ENCODE results near the gene NFKBIE.

The NFKBIE gene

GRCh38 chr6:44267252-44267651 lies 1.9 kb upstream of the NFKBIE start:
- no peak for DNase-seq (ENCODE audit: low read depth)
- no peak overlapping the region for H3K4me3 ChIP-seq (ENCODE audit: low read length)
- no peak for TF ChIP-seq CTCF (conservative IDR thresholded peaks at IDR 0.05; ENCODE audit: low read depth, low read length)

GRCh38 chr6:44266347-44266746 lies 996 bp upstream of the NFKBIE start:
- DNase-seq (ENCODE audit: low read depth) = no peak
- TF ChIP-seq CTCF (conservative IDR thresholded peaks at IDR 0.05; ENCODE audit: low read depth, low read length) = no peak
- H3K4me3 ChIP-seq (ENCODE audit: low read length) = no peak overlapping the region

- DNase-seq (ENCODE audit: low read depth) = no peak
- TF ChIP-seq CTCF (conservative IDR thresholded peaks at IDR 0.05; ENCODE audit: low read depth, low read length) = no peak
- peak overlapping the region; percentile 75 for H3K4me3 ChIP-seq (ENCODE audit: low read length)
Observed at GRCh38 chr6:44265722-44266233, 427 bp upstream of the NFKBIE start.

DNA sequence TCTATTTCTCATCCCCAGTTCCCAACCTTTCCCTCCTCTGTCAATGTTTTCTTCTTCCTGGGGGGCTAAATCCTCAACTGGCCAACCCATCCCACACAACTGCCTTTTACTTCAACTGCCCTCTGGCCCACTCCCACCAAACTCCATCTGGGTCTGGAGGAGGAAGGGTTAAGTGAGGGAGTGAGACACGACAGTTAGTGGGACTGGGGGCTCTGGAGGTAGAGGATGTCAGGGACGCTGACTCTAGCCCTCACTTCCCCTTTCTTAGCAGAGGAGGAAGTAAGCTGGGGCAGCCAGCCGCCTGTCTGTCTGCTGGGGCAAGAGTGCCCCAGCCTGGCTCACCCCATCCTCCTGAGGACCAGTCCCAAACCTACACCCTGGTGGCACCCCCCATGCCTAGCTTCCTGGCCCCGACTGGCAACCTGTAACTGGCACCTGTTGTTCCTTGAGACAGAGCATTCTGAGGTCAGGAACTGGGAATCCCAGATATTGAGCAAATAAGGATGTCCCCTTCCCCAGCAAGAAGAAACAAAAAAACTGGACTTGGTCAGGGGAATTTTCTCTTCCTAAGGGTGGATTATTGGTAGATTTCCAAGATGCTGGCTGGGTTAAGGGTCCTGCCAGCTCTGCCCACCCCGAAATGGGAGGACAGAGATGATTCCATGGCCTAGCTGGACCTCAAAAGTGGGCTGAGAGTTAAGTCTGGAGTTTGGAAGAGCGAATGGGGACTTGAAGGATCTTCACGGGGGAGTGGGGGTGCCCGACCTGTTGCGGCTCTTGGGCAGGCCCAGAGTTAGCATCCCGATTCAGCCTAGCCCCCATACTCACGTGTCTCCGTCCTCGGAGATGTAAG lies 971 bp downstream of the NFKBIE start:
- peak overlapping the region; percentile 75 for H3K4me3 ChIP-seq (ENCODE audit: low read length)
- DNase-seq (ENCODE audit: low read depth) = no peak
- no peak for TF ChIP-seq CTCF (conservative IDR thresholded peaks at IDR 0.05; ENCODE audit: low read depth, low read length)

DNA sequence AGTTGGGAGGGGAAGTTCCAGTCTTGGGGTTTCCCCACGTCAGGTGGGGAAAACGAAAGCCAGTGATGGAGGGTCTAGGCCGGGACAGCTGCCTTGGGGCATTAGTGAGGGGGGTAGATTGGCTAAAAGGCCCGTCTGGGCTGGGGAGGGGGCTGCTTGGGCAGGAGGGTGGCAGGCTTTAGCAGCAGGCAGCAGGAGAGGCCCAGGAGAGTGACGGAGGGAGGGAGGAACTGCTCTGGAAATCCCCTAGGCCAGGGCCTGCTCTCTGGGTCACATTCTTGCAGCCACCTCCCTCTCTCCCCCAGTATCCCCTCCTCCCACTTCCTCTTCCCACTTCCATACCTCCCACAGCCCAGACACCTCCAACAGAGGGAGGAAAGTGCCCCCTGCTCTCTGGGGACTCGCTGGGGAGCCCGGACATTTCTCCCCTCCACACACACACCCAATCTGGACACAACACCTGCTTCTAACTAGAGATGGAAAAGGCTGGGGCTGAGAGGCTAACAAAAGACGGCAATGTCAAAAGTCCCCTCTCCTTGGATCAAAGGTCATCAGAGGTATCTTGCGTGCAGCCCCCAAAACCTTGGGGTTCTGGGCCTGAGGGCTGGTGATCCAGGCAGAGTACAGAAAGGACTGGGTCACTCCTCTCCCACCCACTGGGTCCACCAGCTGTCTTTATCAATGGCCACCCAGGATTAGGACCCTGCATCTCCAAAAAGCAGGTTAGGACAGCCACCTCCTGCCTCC lies 1.8 kb downstream of the NFKBIE start:
- TF ChIP-seq CTCF (conservative IDR thresholded peaks at IDR 0.05; ENCODE audit: low read depth, low read length) = no peak
- peak overlapping the region; percentile 75 for H3K4me3 ChIP-seq (ENCODE audit: low read length)
- no peak for DNase-seq (ENCODE audit: low read depth)

GRCh38 chr6:44262467-44263353 lies 2.6 kb downstream of the NFKBIE start:
- peak overlapping the region; percentile 75 for H3K4me3 ChIP-seq (ENCODE audit: low read length)
- no peak for DNase-seq (ENCODE audit: low read depth)
- TF ChIP-seq CTCF (conservative IDR thresholded peaks at IDR 0.05; ENCODE audit: low read depth, low read length) = no peak
